Sciatic nerve (tissue), 2 donors: ENCODE data around the gene ARRDC4. TPM values are rescaled to one million over a fixed set of nuclear protein-coding genes. Genes with fewer than 3 reads are reported as not detected.

ENCODE experiments used
- ATAC-seq: fragments of 200-7000 bp; cut with Tn5 transposase; one replicate; pipeline ENCODE4 v1.9.1; 2020; ENCODE audit warnings: mild to moderate bottlenecking, moderate library complexity
- DNase-seq: peaks from one replicate; pipeline ENCODE4 v3.0.0-alpha.2; 2020; ENCODE audit warnings: low spot score
- intact Hi-C: fragments of 100-400 bp; cut with DNase I; formaldehyde crosslinking; loops from one replicate; pipeline ENCODE4 v1.14.2; 2022
- total RNA-seq: library from RNA; stranded (reverse); fragmentation: NEBNext Ultra II Directional; extraction: Animal tissue kit (Norgen Biotek cat#: 25700); gene quantifications from one replicate; pipeline ENCODE4 v1.2.1, GENCODE V29; 2021
- donor health status: DM: no; HTN: no; CAD: no.
- donor health status: DM: no; HTN: no; CAD: no.

Gene ARRDC4
- total RNA-seq, 1 donor from 2014 or later = 48.2 TPM

- no peak for ATAC-seq
- intact Hi-C loops = no loop called here
Measured at GRCh38 chr15:97991972-97992541, 31.6 kb downstream of the ARRDC4 start.

GRCh38 chr15:97992823-97993222 is 32.3 kb downstream of the ARRDC4 start:
- DNase-seq (no peak), ATAC-seq (peak; percentile 55)
- intact Hi-C loops = no loop called here

More at GRCh38 chr15:97991972-97992541, 31.6 kb downstream of the ARRDC4 start:
- DNase-seq = no peak

- intact Hi-C loops = no loop called here
- ATAC-seq (peak; percentile 59), DNase-seq (no peak)
Measured at GRCh38 chr15:97993310-97993738, 32.8 kb downstream of the ARRDC4 start.

GRCh38 chr15:97994236-97994635 is 33.7 kb downstream of the ARRDC4 start:
- intact Hi-C loops = no loop called here
- no peak for ATAC-seq
- no peak for DNase-seq

- no peak for DNase-seq
- intact Hi-C loops = no loop called here
- no peak for ATAC-seq
Measured at GRCh38 chr15:97995192-97995591, 34.7 kb downstream of the ARRDC4 start.

GRCh38 chr15:97995881-97996603 is 35.5 kb downstream of the ARRDC4 start:
- intact Hi-C loops = no loop called here
- ATAC-seq = peak; percentile 48

GRCh38 chr15:97998307-97999071 is 38.0 kb downstream of the ARRDC4 start:
- no peak for DNase-seq
- intact Hi-C loops = no loop called here
- ATAC-seq = no peak

More at GRCh38 chr15:97995881-97996603, 35.5 kb downstream of the ARRDC4 start:
- no peak for DNase-seq

- peak; percentile 62 for ATAC-seq
- no peak for DNase-seq
- intact Hi-C loops = no loop called here
Measured at GRCh38 chr15:98000249-98001203, 40.0 kb downstream of the ARRDC4 start.

- ATAC-seq (no peak), DNase-seq (no peak)
- intact Hi-C loops = no loop called here
Measured at GRCh38 chr15:98001663-98002194, 41.2 kb downstream of the ARRDC4 start.

GRCh38 chr15:98002419-98002818 is 41.9 kb downstream of the ARRDC4 start:
- no peak for ATAC-seq
- no peak for DNase-seq
- intact Hi-C loops = no loop called here

- ATAC-seq = peak; percentile 54
- intact Hi-C loops = no loop called here
- no peak for DNase-seq
Measured at GRCh38 chr15:98002866-98003265, 42.4 kb downstream of the ARRDC4 start.

GRCh38 chr15:98003518-98003917 is 43.0 kb downstream of the ARRDC4 start:
- ATAC-seq (no peak), DNase-seq (no peak)
- intact Hi-C loops = no loop called here

- no peak for DNase-seq
- no peak for ATAC-seq
- intact Hi-C loops = no loop called here
Measured at GRCh38 chr15:98003996-98004395, 43.5 kb downstream of the ARRDC4 start.

GRCh38 chr15:98005659-98006058 is 45.2 kb downstream of the ARRDC4 start:
- no peak for ATAC-seq
- no peak for DNase-seq
- intact Hi-C loops = no loop called here

GRCh38 chr15:98009169-98009568 is 48.7 kb downstream of the ARRDC4 start:
- DNase-seq (no peak), ATAC-seq (no peak)
- intact Hi-C loops = no loop called here

GRCh38 chr15:98009971-98010370 is 49.5 kb downstream of the ARRDC4 start:
- no peak for DNase-seq
- intact Hi-C loops = no loop called here
- ATAC-seq = no peak

GRCh38 chr15:98012354-98012753 is 51.9 kb downstream of the ARRDC4 start:
- ATAC-seq = no peak
- intact Hi-C loops = no loop called here

GRCh38 chr15:98013631-98014030 is 53.1 kb downstream of the ARRDC4 start:
- intact Hi-C loops = no loop called here
- ATAC-seq (no peak), DNase-seq (no peak)

More at GRCh38 chr15:98012354-98012753, 51.9 kb downstream of the ARRDC4 start:
- no peak for DNase-seq
